Stomach smooth muscle (tissue), 2 donors: ENCODE results near the gene CFHR2.
"Not testable (repeated sequence)": the region's sequence is repeated elsewhere in the genome, so short reads cannot be mapped to it uniquely, and the experiment has no call there.

Experiments
- H3K27ac ChIP-seq: one replicate; pipeline ENCODE4 v1.7.0; 2013; ENCODE audit warnings: mild to moderate bottlenecking, low read length, inconsistent platforms
- H3K27me3 ChIP-seq, 2 donors: one replicate each; pipeline ENCODE4 v1.7.0; 2013; ENCODE audit warnings: low read length in 2 of 2; ENCODE audit not compliant: insufficient read depth in 2 of 2, control insufficient read depth in 1 of 2
- H3K36me3 ChIP-seq, 2 donors: one replicate each; pipeline ENCODE4 v1.7.0; 2013; ENCODE audit warnings: low read length in 2 of 2; ENCODE audit not compliant: control insufficient read depth in 2 of 2, insufficient read depth in 2 of 2
- H3K4me1 ChIP-seq: one replicate; pipeline ENCODE4 v1.7.0; 2013; ENCODE audit warnings: low read length; ENCODE audit not compliant: control insufficient read depth, insufficient read depth
- H3K4me3 ChIP-seq, 2 donors: one replicate each; pipeline ENCODE4 v1.7.0; 2013; ENCODE audit warnings: low read length in 2 of 2
- H3K9ac ChIP-seq, 2 donors: one replicate each; pipeline ENCODE4 v1.7.0; 2013; ENCODE audit warnings: low read length in 2 of 2, mild to moderate bottlenecking in 1 of 2
- H3K9me3 ChIP-seq, 2 donors: one replicate each; pipeline ENCODE4 v1.7.0; 2013; ENCODE audit warnings: low read length in 2 of 2; ENCODE audit not compliant: control insufficient read depth in 2 of 2
- donor health status: healthy.
- donor health status: Pancreatic carcinoma.

The CFHR2 gene

DNA sequence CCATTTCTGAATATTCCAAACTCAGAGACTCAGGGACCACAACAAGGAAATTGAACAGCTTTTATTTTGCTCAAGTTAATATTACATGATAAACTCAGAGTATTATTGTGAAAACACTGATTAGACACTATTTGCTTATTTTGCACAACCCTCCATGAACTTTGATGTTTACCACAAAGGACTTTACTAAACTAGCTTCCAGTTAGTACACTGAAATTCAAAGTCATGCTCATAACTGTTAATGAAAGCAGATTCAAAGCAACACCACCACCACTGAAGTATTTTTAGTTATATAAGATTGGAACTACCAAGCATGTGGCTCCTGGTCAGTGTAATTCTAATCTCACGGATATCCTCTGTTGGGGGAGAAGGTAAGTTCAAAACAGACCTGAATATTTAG, at the start of gene CFHR2:
Gene CFHR2 (plus strand): TSS at position 171 of the 400 bp plus-strand sequence. CDS start 143 bp downstream, at position 314.
- not testable (repeated sequence) for H3K27me3 ChIP-seq, H3K4me3 ChIP-seq, H3K4me1 ChIP-seq, H3K9ac ChIP-seq, H3K27ac ChIP-seq, H3K9me3 ChIP-seq, H3K36me3 ChIP-seq

DNA sequence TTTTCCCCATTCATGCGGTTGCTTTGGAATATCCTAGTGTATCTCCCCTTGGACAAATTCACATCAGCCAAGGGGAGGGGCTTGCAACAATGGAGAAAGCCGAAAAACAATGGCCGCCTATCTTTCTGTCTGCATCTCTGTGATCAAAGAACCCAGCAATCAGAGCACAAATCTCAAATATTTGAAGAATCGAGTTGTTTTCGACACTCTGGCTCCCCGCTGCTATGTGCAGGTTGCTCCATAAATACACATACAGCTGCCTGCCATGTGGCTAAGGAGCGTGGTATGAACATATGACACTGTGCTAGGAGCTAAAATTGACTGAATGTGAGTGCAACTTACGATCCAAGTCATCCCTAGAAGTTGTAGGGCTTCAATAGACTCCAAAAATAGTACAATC, 47.2 kb upstream of the CFHR2 start:
- H3K4me3 ChIP-seq = no peak overlapping the region
- H3K27me3 ChIP-seq = peaks cover 2 to 8% of the 10 kb centered on the region in 2 donors
- no peak overlapping the region for H3K27ac ChIP-seq
- no peak overlapping the region for H3K9ac ChIP-seq
- no peaks in the 10 kb centered on the region for H3K36me3 ChIP-seq
- H3K4me1 ChIP-seq = no peaks in the 10 kb centered on the region
- H3K9me3 ChIP-seq = no peaks in the 10 kb centered on the region

DNA sequence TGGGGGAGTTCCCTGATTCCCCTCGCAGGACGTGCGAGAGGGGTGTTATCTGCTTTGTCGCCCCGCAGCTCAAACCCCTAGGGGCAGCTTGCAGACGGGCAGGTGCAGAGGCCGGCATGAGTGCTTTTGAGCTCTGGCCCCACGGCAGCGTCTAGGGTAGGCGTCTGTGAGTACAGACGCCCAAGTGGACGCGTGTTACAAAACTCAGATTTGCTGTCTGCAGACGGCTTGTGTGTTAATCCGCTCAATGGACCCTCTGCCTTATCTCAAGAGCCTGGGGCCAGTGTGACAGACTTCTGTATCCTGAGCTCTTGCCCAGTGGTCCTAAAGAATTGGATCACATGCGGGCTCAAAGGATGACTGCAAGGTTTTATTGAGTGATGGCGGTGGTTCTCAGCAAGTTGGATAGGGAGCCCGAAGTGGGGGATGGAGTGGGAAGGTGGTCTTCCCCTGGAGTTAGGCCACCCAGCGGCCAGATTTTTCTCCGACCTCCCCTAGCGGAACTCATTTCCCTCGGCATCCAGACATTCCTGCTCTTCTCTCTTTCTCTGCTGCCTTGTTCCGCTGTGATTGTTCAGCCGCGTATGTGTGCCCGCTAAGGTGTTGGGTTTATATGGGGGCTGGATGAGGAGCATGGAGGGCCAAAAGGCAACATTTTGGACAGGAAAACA, 46.2 kb upstream of the CFHR2 start:
- H3K4me1 ChIP-seq = no peaks in the 10 kb centered on the region

DNA sequence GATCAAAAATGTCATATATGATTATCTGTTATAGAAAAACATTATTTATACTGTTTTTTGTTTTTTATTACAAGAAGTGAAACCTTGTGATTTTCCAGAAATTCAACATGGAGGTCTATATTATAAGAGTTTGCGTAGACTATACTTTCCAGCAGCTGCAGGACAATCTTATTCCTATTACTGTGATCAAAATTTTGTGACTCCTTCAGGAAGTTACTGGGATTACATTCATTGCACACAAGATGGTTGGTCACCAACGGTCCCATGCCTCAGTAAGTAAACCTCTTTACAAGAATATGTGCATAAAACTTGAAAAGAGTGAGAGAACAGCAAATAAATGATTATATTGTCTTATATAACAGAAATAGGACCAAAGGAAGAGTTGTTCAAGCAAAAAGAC, 41.2 kb upstream of the CFHR2 start:
- Histone ChIP-seq H3K9ac (no peak overlapping the region), H3K4me1 (no peaks in the 10 kb centered on the region), H3K9me3 (no peaks in the 10 kb centered on the region), H3K4me3 (no peak overlapping the region), H3K36me3 (no peaks in the 10 kb centered on the region), H3K27me3 (peaks cover 2 to 4% of the 10 kb centered on the region in 2 donors), H3K27ac (no peak overlapping the region)

More for the DNA sequence above, 46.2 kb upstream of the CFHR2 start:
- Histone ChIP-seq H3K9ac (no peak overlapping the region), H3K36me3 (no peaks in the 10 kb centered on the region), H3K9me3 (no peaks in the 10 kb centered on the region), H3K4me3 (no peak overlapping the region), H3K27me3 (peaks cover 2 to 8% of the 10 kb centered on the region in 2 donors), H3K27ac (no peak overlapping the region)

DNA sequence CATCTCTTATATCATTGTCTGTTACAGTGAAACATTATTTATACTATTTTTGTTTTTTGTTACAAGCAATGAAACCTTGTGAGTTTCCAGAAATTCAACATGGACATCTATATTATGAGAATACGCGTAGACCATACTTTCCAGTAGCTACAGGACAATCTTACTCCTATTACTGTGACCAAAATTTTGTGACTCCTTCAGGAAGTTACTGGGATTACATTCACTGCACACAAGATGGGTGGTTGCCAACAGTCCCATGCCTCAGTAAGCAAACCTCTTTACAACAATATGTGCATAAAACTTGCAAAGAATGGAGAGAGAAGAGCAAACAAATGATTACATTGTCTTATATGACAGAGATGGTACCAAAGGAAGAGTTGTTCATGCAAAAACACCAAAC, 33.3 kb upstream of the CFHR2 start:
- H3K27me3 ChIP-seq = no peaks in the 10 kb centered on the region
- H3K4me1 ChIP-seq = no peaks in the 10 kb centered on the region
- no peak overlapping the region for H3K4me3 ChIP-seq
- no peak overlapping the region for H3K27ac ChIP-seq
- no peak overlapping the region for H3K9ac ChIP-seq
- no peaks in the 10 kb centered on the region for H3K36me3 ChIP-seq
- H3K9me3 ChIP-seq = no peaks in the 10 kb centered on the region

DNA sequence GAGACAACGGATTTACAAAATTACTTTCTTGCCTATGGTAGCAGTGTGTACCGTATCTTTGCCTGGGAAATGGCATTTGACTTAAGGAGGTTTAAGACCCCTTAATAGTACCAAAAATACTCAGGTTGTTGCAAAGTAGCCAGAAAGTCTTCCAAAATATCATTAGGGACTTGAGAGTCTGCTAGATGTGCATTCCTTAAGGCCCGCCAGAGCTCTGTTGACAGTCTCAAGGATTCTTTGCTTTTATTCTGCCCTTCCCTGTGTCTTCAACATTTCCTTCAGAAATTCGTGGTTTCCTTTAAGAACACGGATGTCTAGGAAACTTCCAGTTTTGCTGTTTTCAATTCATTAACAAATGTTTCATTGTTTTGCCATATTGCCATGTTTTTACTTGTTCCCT, 31.3 kb upstream of the CFHR2 start:
- H3K36me3 ChIP-seq, H3K9ac ChIP-seq, H3K27ac ChIP-seq, H3K4me1 ChIP-seq, H3K4me3 ChIP-seq, H3K9me3 ChIP-seq, H3K27me3 ChIP-seq: not testable (repeated sequence)

DNA sequence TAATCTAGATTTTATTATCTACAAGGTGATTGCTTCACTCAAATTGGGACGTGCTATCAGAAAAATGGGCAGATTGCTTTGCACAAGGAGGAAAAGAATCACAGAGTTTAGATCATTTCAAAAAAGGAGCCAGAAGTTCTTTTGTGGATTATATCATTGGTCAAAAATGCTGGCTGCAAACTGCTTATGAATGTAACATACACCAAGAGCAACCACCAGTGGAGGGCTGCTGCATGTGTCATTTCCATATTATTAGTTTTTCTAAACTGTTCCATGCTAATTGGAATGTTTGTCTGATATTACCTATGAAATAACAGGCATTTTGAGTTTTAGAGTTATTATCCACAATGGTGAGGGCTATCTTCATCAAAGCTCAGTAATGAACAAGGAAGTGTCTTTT, 16.7 kb upstream of the CFHR2 start:
- H3K9me3 ChIP-seq, H3K27me3 ChIP-seq, H3K9ac ChIP-seq, H3K27ac ChIP-seq, H3K4me3 ChIP-seq, H3K36me3 ChIP-seq, H3K4me1 ChIP-seq: not testable (repeated sequence)

DNA sequence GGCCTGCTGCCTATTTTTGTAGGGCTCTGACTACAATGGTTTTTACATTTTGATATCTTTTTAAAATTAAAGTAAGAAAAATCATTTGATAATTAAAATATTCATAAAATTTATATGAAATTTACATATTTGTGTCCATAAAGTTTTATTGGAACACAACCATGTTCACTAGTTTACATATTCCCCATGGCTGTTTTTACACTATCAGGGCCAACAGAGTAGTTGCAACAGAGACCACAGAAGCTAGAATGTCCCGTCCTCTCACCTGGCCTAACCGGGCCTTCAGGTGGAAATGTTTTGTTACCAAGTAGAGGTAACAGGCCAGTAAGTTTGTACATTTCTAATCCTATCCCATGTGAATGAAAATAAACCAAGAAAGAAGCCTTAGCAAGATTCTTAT, 10.7 kb upstream of the CFHR2 start:
- H3K27me3 ChIP-seq, H3K27ac ChIP-seq, H3K4me3 ChIP-seq, H3K4me1 ChIP-seq, H3K9me3 ChIP-seq, H3K36me3 ChIP-seq, H3K9ac ChIP-seq: not testable (repeated sequence)

DNA sequence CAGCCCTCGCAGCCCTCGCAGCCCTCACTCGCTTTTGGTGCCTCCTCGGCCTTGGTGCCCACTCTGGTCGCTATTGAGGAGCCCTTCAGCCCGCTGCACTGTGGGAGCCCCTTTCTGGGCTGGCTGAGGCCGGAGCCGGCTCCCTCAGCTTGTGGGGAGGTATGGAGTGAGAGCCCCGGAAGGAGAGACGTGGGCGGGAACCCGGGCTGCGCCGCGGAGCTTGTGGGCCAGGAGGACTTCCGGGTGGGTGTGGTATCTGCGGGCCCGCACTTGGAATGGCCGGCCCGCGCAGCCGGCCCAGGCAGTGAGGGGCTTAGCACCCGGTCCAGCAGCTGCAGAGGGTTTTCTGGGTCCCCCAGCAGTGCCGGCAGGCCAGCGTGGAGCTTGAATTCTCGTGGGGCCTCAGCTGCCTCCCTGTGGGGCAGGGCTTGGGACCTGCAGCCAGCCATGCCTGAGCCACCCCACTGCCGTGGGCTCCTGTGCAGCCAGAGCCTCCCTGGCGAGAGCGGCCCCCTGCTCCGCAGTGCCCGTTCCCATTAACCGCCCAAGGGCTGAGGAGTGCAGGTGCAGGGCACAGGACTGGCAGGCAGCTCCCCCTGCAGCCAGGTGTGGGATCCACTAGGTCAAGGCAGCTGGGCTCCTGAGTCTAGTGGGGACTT, 9.9 kb upstream of the CFHR2 start:
- Histone ChIP-seq H3K36me3 (no peaks in the 10 kb centered on the region), H3K9ac (no peak overlapping the region), H3K27ac (no peak overlapping the region), H3K4me1 (no peaks in the 10 kb centered on the region), H3K9me3 (no peaks in the 10 kb centered on the region), H3K4me3 (no peak overlapping the region), H3K27me3 (no peaks in the 10 kb centered on the region)

DNA sequence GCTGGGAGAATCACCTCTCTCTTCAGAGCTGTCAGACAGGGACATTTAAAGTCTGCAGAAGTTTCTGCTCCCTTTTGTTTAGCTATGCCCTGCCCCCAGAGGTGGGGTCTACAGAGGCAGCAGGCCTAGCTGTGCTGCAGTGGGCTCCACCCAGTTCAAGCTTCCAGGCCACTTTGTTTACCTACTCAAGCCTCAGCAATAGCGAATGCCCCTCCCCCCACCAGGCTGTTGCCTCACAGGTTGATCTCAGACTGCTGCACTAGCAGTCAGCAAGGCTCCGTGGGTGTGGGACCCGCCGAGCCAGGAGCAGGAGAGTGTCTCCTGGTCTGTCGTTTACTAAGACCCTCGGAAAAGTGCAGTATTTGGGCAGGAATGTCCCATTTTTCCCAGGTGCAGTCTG, 2.1 kb upstream of the CFHR2 start:
- H3K9me3 ChIP-seq, H3K4me1 ChIP-seq, H3K36me3 ChIP-seq, H3K9ac ChIP-seq, H3K27me3 ChIP-seq, H3K4me3 ChIP-seq, H3K27ac ChIP-seq: not testable (repeated sequence)

DNA sequence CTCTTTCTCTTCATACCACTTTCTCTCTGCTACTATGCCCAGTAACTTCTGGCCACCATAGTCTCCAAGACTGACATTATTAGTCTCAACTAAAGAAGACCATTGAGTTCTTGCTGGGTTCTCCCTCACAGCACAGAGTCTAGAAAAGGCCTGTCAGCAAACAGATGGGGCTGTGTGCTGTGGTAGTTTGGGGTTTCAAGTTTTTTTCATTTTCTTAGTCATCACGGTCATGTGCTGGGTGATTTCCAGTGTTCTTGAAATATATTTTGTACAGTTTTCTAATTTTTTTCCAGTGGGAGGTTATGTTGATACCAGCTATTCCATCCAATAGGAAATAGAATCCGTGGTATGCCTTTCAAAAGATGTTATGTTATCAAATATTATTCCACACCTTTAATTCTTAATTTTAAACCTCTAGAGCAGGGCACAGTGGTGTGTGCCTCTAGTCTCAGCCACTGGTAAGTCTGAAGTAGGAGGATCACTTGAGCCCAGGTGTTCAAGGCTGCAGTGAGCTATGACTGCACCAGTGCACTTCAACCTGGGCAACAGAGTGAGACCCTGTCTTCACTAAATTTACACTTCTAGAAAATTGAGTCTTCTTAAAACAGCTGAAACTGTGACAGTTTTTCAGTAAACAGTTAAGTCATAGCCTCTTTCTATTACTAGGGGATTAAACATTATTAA, 8.3 kb downstream of the CFHR2 start:
- Histone ChIP-seq H3K36me3 (no peaks in the 10 kb centered on the region), H3K4me3 (no peak overlapping the region), H3K27me3 (no peaks in the 10 kb centered on the region), H3K4me1 (no peaks in the 10 kb centered on the region), H3K9ac (no peak overlapping the region), H3K9me3 (no peaks in the 10 kb centered on the region), H3K27ac (no peak overlapping the region)
